H1 (cell line): ENCODE measurements around the gene SBF2. TPM values are rescaled to one million over a fixed set of nuclear protein-coding genes. Genes with fewer than 3 reads are reported as not detected.
A peak's percentile ranks its signal among the peaks of the same experiment; 100 is the strongest.

ENCODE experiments used
- CTCF ChIA-PET: fragments of 300-600 bp; sonication (Branson Sonifier 250); formaldehyde crosslinking; loops from one replicate; lab custom pipeline; 2021; ENCODE audit not compliant: partially characterized antibody; lab: Charles Lee
- POLR2A ChIA-PET: fragments of 300-600 bp; sonication (Branson Sonifier 250); formaldehyde crosslinking; loops from one replicate; lab custom pipeline; 2021; ENCODE audit warnings: inconsistent platforms; ENCODE audit not compliant: partially characterized antibody; lab: Charles Lee
- DNase-seq, 2 experiments: peaks; one replicate each; pipeline versions ENCODE4 v3.0.0 to v3.0.0-alpha.2; 2010 to 2022; ENCODE audit warnings: low spot score in 2 of 2, low read depth in 1 of 2, mixed read lengths in 1 of 2
- FAIRE-seq: peaks from 2 replicates; lab custom pipeline; 2011; peaks lifted over from hg19 to GRCh38; lab: Jason Lieb, UNC
- H2AFZ ChIP-seq: 2 replicates; pipeline ENCODE4 v1.8.1; 2012; ENCODE audit warnings: low read length, inconsistent platforms
- H2AK5ac ChIP-seq: 2 replicates; pipeline ENCODE4 v1.6.1; 2013; ENCODE audit warnings: low read depth, low read length
- H2BK120ac ChIP-seq: replicated peaks from 2 replicates; pipeline ENCODE3; 2013; ENCODE audit warnings: low read depth, low read length, inconsistent platforms
- H2BK12ac ChIP-seq: 2 replicates; pipeline ENCODE4 v1.6.1; 2013; ENCODE audit warnings: low read depth, low read length
- H2BK15ac ChIP-seq: 2 replicates; pipeline ENCODE4 v1.6.1; 2013; ENCODE audit warnings: low read length
- H2BK20ac ChIP-seq: 2 replicates; pipeline ENCODE4 v1.6.1; 2013; ENCODE audit warnings: low read length
- H2BK5ac ChIP-seq: 2 replicates; pipeline ENCODE4 v1.6.1; 2013; ENCODE audit warnings: low read depth, low read length
- H3K14ac ChIP-seq: 2 replicates; pipeline ENCODE4 v1.6.1; 2013; ENCODE audit warnings: inconsistent platforms; ENCODE audit not compliant: insufficient read length
- H3K18ac ChIP-seq: 2 replicates; pipeline ENCODE4 v1.6.1; 2013; ENCODE audit warnings: low read length; ENCODE audit errors: extremely low read depth
- H3K23ac ChIP-seq: 2 replicates; pipeline ENCODE4 v1.6.1; 2013; ENCODE audit warnings: inconsistent platforms; ENCODE audit not compliant: insufficient read length
- H3K23me2 ChIP-seq: 2 replicates; pipeline ENCODE4 v1.6.1; 2013; ENCODE audit warnings: low read depth, low read length
- H3K27ac ChIP-seq: 2 replicates; pipeline ENCODE4 v1.6.1; 2011; ENCODE audit warnings: low read depth, low read length, inconsistent platforms
- H3K27me3 ChIP-seq, 4 experiments: replicated peaks in 1 of 4; 1 replicate in 1 of 4; 2 replicates in 3 of 4; pipeline versions ENCODE4 v1.6.1 to v1.8.1; 2011 to 2013; ENCODE audit warnings: low read length in 3 of 4, mild to moderate bottlenecking in 3 of 4, inconsistent platforms in 2 of 4, mixed read lengths in 2 of 4, moderate library complexity in 1 of 4; ENCODE audit not compliant: control insufficient read depth in 3 of 4, insufficient read depth in 3 of 4; ENCODE audit errors: extremely low read depth in 1 of 4
- H3K36me3 ChIP-seq, 4 experiments: 2 replicates each; pipeline versions ENCODE4 v1.6.1 to v1.8.1; 2011 to 2013; ENCODE audit warnings: mild to moderate bottlenecking in 4 of 4, low read length in 3 of 4, moderate library complexity in 2 of 4, control low read depth in 1 of 4, inconsistent platforms in 1 of 4; ENCODE audit not compliant: insufficient read depth in 4 of 4, control insufficient read depth in 2 of 4
- H3K4ac ChIP-seq: replicated peaks from 2 replicates; pipeline ENCODE3; 2013; ENCODE audit warnings: low read length, low read depth, mixed read lengths, inconsistent platforms; ENCODE audit not compliant: insufficient read length
- H3K4me1 ChIP-seq, 4 experiments: replicated peaks in 1 of 4; 1 replicate in 1 of 4; 2 replicates in 3 of 4; pipeline versions ENCODE4 v1.6.1 to v1.8.1; 2011 to 2013; ENCODE audit warnings: low read length in 3 of 4, inconsistent platforms in 2 of 4, mixed read lengths in 1 of 4; ENCODE audit not compliant: insufficient read depth in 4 of 4, control insufficient read depth in 3 of 4
- H3K4me2 ChIP-seq, 2 experiments: 2 replicates each; pipeline versions ENCODE4 v1.6.1 to v1.8.1; 2011 to 2013; ENCODE audit warnings: low read depth in 2 of 2, low read length in 2 of 2, control low read depth in 1 of 2, inconsistent platforms in 1 of 2, mild to moderate bottlenecking in 1 of 2; ENCODE audit not compliant: insufficient read depth in 1 of 2
- H3K4me3 ChIP-seq, 4 experiments: fragments of 200-600, 300-600 bp in 1 of 4; sonication (generic), shearing (Covaris generic), sonication (Bioruptor Twin) in 1 of 4; 2 replicates each; pipeline versions ENCODE4 v1.5.1 to v1.8.1; 2011 to 2016; ENCODE audit warnings: low read length in 4 of 4, low read depth in 3 of 4, control low read depth in 2 of 4, inconsistent platforms in 2 of 4, mild to moderate bottlenecking in 2 of 4, mixed read lengths in 1 of 4, moderate library complexity in 1 of 4; ENCODE audit not compliant: insufficient read depth in 2 of 4; ENCODE audit errors: extremely low read depth in 1 of 4
- H3K56ac ChIP-seq: replicated peaks from 2 replicates; pipeline ENCODE3; 2013; ENCODE audit warnings: low read depth, mild to moderate bottlenecking, mixed read lengths, low read length, inconsistent platforms; ENCODE audit not compliant: insufficient read length
- H3K79me1 ChIP-seq: 2 replicates; pipeline ENCODE4 v1.6.1; 2013; ENCODE audit warnings: low read depth, low read length, control low read depth
- H3K79me2 ChIP-seq, 2 experiments: 2 replicates each; pipeline versions ENCODE4 v1.6.1 to v1.8.1; 2012 to 2013; ENCODE audit warnings: low read length in 2 of 2, mild to moderate bottlenecking in 2 of 2, inconsistent platforms in 1 of 2; ENCODE audit not compliant: insufficient read depth in 2 of 2, control insufficient read depth in 1 of 2
- H3K9ac ChIP-seq, 4 experiments: replicated peaks in 1 of 4; 1 replicate in 1 of 4; 2 replicates in 3 of 4; pipeline versions ENCODE4 v1.6.1 to v1.8.1; 2011 to 2013; ENCODE audit warnings: low read depth in 3 of 4, low read length in 3 of 4, control low read depth in 2 of 4, mild to moderate bottlenecking in 2 of 4, moderate library complexity in 2 of 4, inconsistent platforms in 1 of 4; ENCODE audit errors: extremely low read depth in 1 of 4
- H3K9me3 ChIP-seq, 2 experiments: 2 replicates each; pipeline versions ENCODE4 v1.6.1 to v1.8.1; 2012 to 2013; ENCODE audit warnings: mild to moderate bottlenecking in 2 of 2, moderate library complexity in 2 of 2, control low read depth in 1 of 2, inconsistent platforms in 1 of 2, low read depth in 1 of 2, low read length in 1 of 2, mixed read lengths in 1 of 2; ENCODE audit not compliant: insufficient read depth in 2 of 2
- H4K20me1 ChIP-seq, 2 experiments: replicated peaks in 1 of 2; 2 replicates each; pipeline versions ENCODE3 to v1.8.1; 2011 to 2013; ENCODE audit warnings: inconsistent platforms in 2 of 2, low read length in 2 of 2, mild to moderate bottlenecking in 1 of 2; ENCODE audit not compliant: insufficient read depth in 2 of 2, control insufficient read depth in 1 of 2
- H4K5ac ChIP-seq: 2 replicates; pipeline ENCODE4 v1.6.1; 2013; ENCODE audit warnings: low read length, low read depth, mixed read lengths, inconsistent platforms; ENCODE audit not compliant: insufficient read length
- H4K8ac ChIP-seq: 2 replicates; pipeline ENCODE4 v1.8.0; 2013; ENCODE audit warnings: mild to moderate bottlenecking, moderate library complexity, low read length, inconsistent platforms; ENCODE audit not compliant: insufficient read depth; ENCODE audit errors: extremely low read depth
- H4K91ac ChIP-seq: replicated peaks from 2 replicates; pipeline ENCODE3; 2013; ENCODE audit warnings: low read length, mixed read lengths, inconsistent platforms; ENCODE audit not compliant: insufficient read length
- KDM5A ChIP-seq: fragments of 200-600 bp; IDR thresholded peaks from 2 replicates; pipeline ENCODE4 v1.7.1; 2012; ENCODE audit warnings: mild to moderate bottlenecking, low read length, inconsistent platforms, mixed read lengths
- TAF7 ChIP-seq: optimal IDR thresholded peaks from 2 replicates; pipeline ENCODE3; 2011; ENCODE audit warnings: low read depth, mild to moderate bottlenecking, inconsistent platforms, low read length, moderate library complexity, borderline replicate concordance
- polyA plus RNA-seq, 7 experiments: library from polyadenylated mRNA; depleted of rRNA in 3 of 7; stranded (reverse) in 5 of 7; unstranded in 2 of 7; fragments of >200 nt in 5 of 7; fragments of 200-250 nt in 2 of 7; gene quantifications; 1 replicate in 5 of 7; 2 replicates in 1 of 7; 4 replicates in 1 of 7; pipeline versions ENCODE4 v1.2.1 to v1.2.3, GENCODE V29; 2011 to 2013; ENCODE audit warnings: missing spikeins in 2 of 7, mixed read lengths in 2 of 7
- total RNA-seq: library from RNA; stranded (reverse); fragmentation: NEBNext Ultra II Directional; extraction: Animal tissue kit (Norgen Biotek cat#: 25700); gene quantifications from 2 replicates; pipeline ENCODE4 v1.2.1, GENCODE V29; 2021

SBF2 gene
- total and polyA plus RNA-seq, 2 of the 8 experiments (the other 6 are each of a cell fraction or from before 2014, with no cell fraction given) = 36.7 to 50.5 TPM

DNA sequence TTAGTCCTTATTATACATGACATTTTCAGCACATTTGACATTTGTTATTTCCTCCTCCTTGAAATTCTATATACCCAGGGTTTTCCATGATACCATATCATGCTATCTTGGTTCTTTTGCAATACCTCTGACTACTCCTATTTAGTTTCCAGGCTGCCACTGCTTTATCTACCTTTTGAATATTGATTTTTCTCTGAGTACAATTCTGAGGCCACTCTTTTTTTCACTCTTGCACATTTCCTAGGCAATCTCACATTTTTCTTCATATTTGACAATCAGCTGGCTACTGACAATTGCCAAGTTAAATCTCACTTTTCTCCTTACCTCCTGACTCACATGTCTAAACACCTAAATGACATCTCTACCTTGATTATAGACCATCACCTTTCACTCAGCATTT, 11.9 kb downstream of the SBF2 start:
- no peaks in the 10 kb centered on the region for H4K20me1 ChIP-seq
- H2BK5ac ChIP-seq = no peak overlapping the region
- H2AFZ ChIP-seq = no peak overlapping the region
- H3K9me3 ChIP-seq = no peaks in the 10 kb centered on the region
- H4K91ac ChIP-seq = no peak overlapping the region
- no peak overlapping the region for H3K23ac ChIP-seq
- H3K27ac ChIP-seq = no peak overlapping the region
- no peak overlapping the region for H3K4ac ChIP-seq
- ChIA-PET CTCF (interaction anchor here (0.6 to 2.6 kb wide), 3 partner anchors 10 to 85 kb away, joined by 3 to 6 read pairs (median 3); no protein-coding TSS in a partner anchor), POLR2A (no interaction called here)
- peaks cover 0 to 1% (median 0%) of the 10 kb centered on the region in 4 experiments; a peak in 1 of 7 replicates for H3K27me3 ChIP-seq
- H2AK5ac ChIP-seq = no peak overlapping the region
- no peak overlapping the region for H2BK12ac ChIP-seq
- H3K56ac ChIP-seq = peak overlapping the region; percentile 60
- H3K14ac ChIP-seq = no peak overlapping the region
- no peaks in the 10 kb centered on the region for H3K4me1 ChIP-seq
- H3K4me2 ChIP-seq = no peak overlapping the region
- no peak overlapping the region for H3K4me3 ChIP-seq
- no peak for FAIRE-seq
- TF ChIP-seq KDM5A (no peak), TAF7 (no peak)
- H3K18ac ChIP-seq = no peak overlapping the region
- peaks cover 0 to 81% of the 10 kb centered on the region in 2 experiments; a peak in 2 of 4 replicates for H3K79me2 ChIP-seq
- no peak overlapping the region for H4K5ac ChIP-seq
- 0 out of 2 replicates have a peak, but pooled peaks cover 2% of the 10 kb centered on the region for H3K79me1 ChIP-seq
- no peak overlapping the region for H3K9ac ChIP-seq
- no peak overlapping the region for H2BK120ac ChIP-seq
- no peaks in the 10 kb centered on the region for H3K36me3 ChIP-seq
- no peak for DNase-seq
- no peaks in the 10 kb centered on the region; the same call in 1 of the 2 replicates for H3K23me2 ChIP-seq
- H4K8ac ChIP-seq = no peak overlapping the region
- H2BK20ac ChIP-seq = no peak overlapping the region
- H2BK15ac ChIP-seq = no peak overlapping the region
